H1 (cell line): ENCODE measurements around the gene HHAT. TPM values are rescaled to one million over a fixed set of nuclear protein-coding genes. Genes with fewer than 3 reads are reported as not detected.

ENCODE experiments used
- JUND ChIP-seq: IDR thresholded peaks from 2 replicates; pipeline ENCODE4 v1.6.1; 2011; ENCODE audit warnings: mild to moderate bottlenecking, improper control_type of control experiment, low read length
- KDM5A ChIP-seq: fragments of 200-600 bp; IDR thresholded peaks from 2 replicates; pipeline ENCODE4 v1.7.1; 2012; ENCODE audit warnings: mild to moderate bottlenecking, low read length, inconsistent platforms, mixed read lengths
- TAF7 ChIP-seq: optimal IDR thresholded peaks from 2 replicates; pipeline ENCODE3; 2011; ENCODE audit warnings: low read depth, mild to moderate bottlenecking, inconsistent platforms, low read length, moderate library complexity, borderline replicate concordance
- polyA plus RNA-seq, 7 experiments: library from polyadenylated mRNA; depleted of rRNA in 3 of 7; stranded (reverse) in 5 of 7; unstranded in 2 of 7; fragments of >200 nt in 5 of 7; fragments of 200-250 nt in 2 of 7; gene quantifications; 1 replicate in 5 of 7; 2 replicates in 1 of 7; 4 replicates in 1 of 7; pipeline versions ENCODE4 v1.2.1 to v1.2.3, GENCODE V29; 2011 to 2013; ENCODE audit warnings: missing spikeins in 2 of 7, mixed read lengths in 2 of 7
- total RNA-seq: library from RNA; stranded (reverse); fragmentation: NEBNext Ultra II Directional; extraction: Animal tissue kit (Norgen Biotek cat#: 25700); gene quantifications from 2 replicates; pipeline ENCODE4 v1.2.1, GENCODE V29; 2021

Gene HHAT
- total and polyA plus RNA-seq, 2 of the 8 experiments (the other 6 are each of a cell fraction or from before 2014, with no cell fraction given): 0.15 to 0.51 TPM

- TF ChIP-seq KDM5A: no peak
- no peak for TF ChIP-seq TAF7
- TF ChIP-seq JUND: no peak
- TF ChIP-seq, all 59 proteins: peak for 0
These were observed 83.5 kb downstream of the HHAT start (continued) for GRCh38 chr1:210412240-210412639.
